HepG2 (cell line): ENCODE results near the gene JUND. TPM values are rescaled to one million over a fixed set of nuclear protein-coding genes. Genes with fewer than 3 reads are reported as not detected.
A peak's percentile ranks its signal among the peaks of the same experiment; 100 is the strongest.

Source experiments
- ATAC-seq: fragments of 200-7000 bp; cut with Tn5 transposase; 3 replicates; pipeline ENCODE4 v1.9.1; 2020; ENCODE audit warnings: mild to moderate bottlenecking, moderate library complexity
- BruUV-seq: library from RNA; stranded (reverse); fragments of 400-500 nt; replicated peaks from 2 replicates; lab custom pipeline; 2021; lab: Mats Ljungman, UMichigan
- CTCF ChIA-PET: fragments of 300-600 bp; formaldehyde crosslinking; extraction: SDS; loops from one replicate; lab custom pipeline; 2021; ENCODE audit warnings: low total read pairs, inconsistent platforms, low intra/inter-chr PET ratio; lab: Yijun Ruan, JAX
- POLR2A ChIA-PET: fragments of 350-600 bp; sonication (Branson Sonifier 250); formaldehyde crosslinking; loops from one replicate; lab custom pipeline; 2020; ENCODE audit warnings: antibody characterized with exemption, inconsistent platforms; lab: Yijun Ruan, JAX
- DNase-seq: peaks from one replicate; pipeline ENCODE4 v3.0.0-alpha.2; 2015; ENCODE audit warnings: low spot score
- FAIRE-seq: peaks from 3 replicates; lab custom pipeline; 2011; peaks lifted over from hg19 to GRCh38; lab: Jason Lieb, UNC
- H2AFZ ChIP-seq: one replicate; pipeline ENCODE4 v1.6.1; 2011; ENCODE audit warnings: low read length, inconsistent platforms
- H3K27ac ChIP-seq: fragments of 300-600 bp; 3 replicates; pipeline ENCODE4 v1.8.0; 2011; ENCODE audit warnings: mixed run types, mild to moderate bottlenecking, mixed read lengths, low read length, inconsistent platforms; ENCODE audit not compliant: insufficient read depth; ENCODE audit errors: extremely low read length
- H3K27me3 ChIP-seq, 2 experiments: fragments of 200-600 bp in 1 of 2; 2 replicates in 1 of 2; 3 replicates in 1 of 2; pipeline versions ENCODE4 v1.6.0 to v1.8.0; 2011; ENCODE audit warnings: low read length in 2 of 2, mild to moderate bottlenecking in 2 of 2, moderate library complexity in 2 of 2, inconsistent platforms in 1 of 2; ENCODE audit not compliant: insufficient read depth in 2 of 2, control insufficient read depth in 1 of 2
- H3K36me3 ChIP-seq, 2 experiments: fragments of 200-600 bp in 1 of 2; replicated peaks in 1 of 2; 2 replicates in 1 of 2; 3 replicates in 1 of 2; pipeline versions ENCODE4 v1.5.1 to v1.8.0; 2011; ENCODE audit warnings: low read length in 2 of 2, inconsistent platforms in 1 of 2; ENCODE audit not compliant: insufficient read depth in 2 of 2, control insufficient read depth in 1 of 2
- H3K4me1 ChIP-seq: 2 replicates; pipeline ENCODE4 v1.5.1; 2012; ENCODE audit warnings: low read length, inconsistent platforms; ENCODE audit not compliant: insufficient read depth
- H3K4me2 ChIP-seq: 2 replicates; pipeline ENCODE4 v1.6.0; 2011; ENCODE audit warnings: low read depth, low read length, inconsistent platforms
- H3K4me3 ChIP-seq, 3 experiments: fragments of 200-600 bp in 1 of 3; sonication (generic), shearing (Covaris generic) in 1 of 3; replicated peaks in 1 of 3; 2 replicates each; pipeline ENCODE4 v1.5.1; 2011 to 2016; ENCODE audit warnings: low read length in 3 of 3, inconsistent platforms in 2 of 3, low read depth in 2 of 3, mild to moderate bottlenecking in 2 of 3, control low read depth in 1 of 3, mixed read lengths in 1 of 3; ENCODE audit not compliant: insufficient read depth in 1 of 3
- H3K79me2 ChIP-seq: one replicate; pipeline ENCODE4 v1.6.1; 2011; ENCODE audit warnings: low read length, inconsistent platforms; ENCODE audit not compliant: insufficient read depth
- H3K9ac ChIP-seq: 2 replicates; pipeline ENCODE4 v1.6.0; 2011; ENCODE audit warnings: mild to moderate bottlenecking, low read depth, low read length, inconsistent platforms; ENCODE audit not compliant: insufficient read depth
- H3K9me3 ChIP-seq: 2 replicates; pipeline ENCODE4 v1.5.1; 2012; ENCODE audit warnings: mild to moderate bottlenecking, low read length
- H4K20me1 ChIP-seq: 2 replicates; pipeline ENCODE4 v1.6.0; 2011; ENCODE audit warnings: inconsistent platforms, mild to moderate bottlenecking, low read length, moderate library complexity; ENCODE audit not compliant: insufficient read depth
- AGO2 ChIP-seq: fragments of 200-400 bp; formaldehyde crosslinking; optimal IDR thresholded peaks from 2 replicates; pipeline ENCODE3; 2017; ENCODE audit warnings: mild to moderate bottlenecking, low read depth, low read length, moderate library complexity
- HNF4A ChIP-seq: sonication (generic); formaldehyde crosslinking; IDR thresholded peaks from 2 replicates; pipeline ENCODE4 v1.4.0; 2020; ENCODE audit warnings: missing genetic modification reagents
- KDM5B ChIP-seq: sonication (generic); formaldehyde crosslinking; IDR thresholded peaks from 2 replicates; pipeline ENCODE4 v1.4.0; 2020; ENCODE audit warnings: missing genetic modification reagents, mild to moderate bottlenecking, borderline replicate concordance
- PATZ1 ChIP-seq: sonication (generic); formaldehyde crosslinking; IDR thresholded peaks from 2 replicates; pipeline ENCODE4 v1.4.0; 2020; ENCODE audit warnings: missing genetic modification reagents
- PREB ChIP-seq: sonication (generic); formaldehyde crosslinking; IDR thresholded peaks from 2 replicates; pipeline ENCODE4 v1.4.0; 2020; ENCODE audit warnings: missing genetic modification reagents
- REL ChIP-seq: sonication (generic); formaldehyde crosslinking; conservative IDR thresholded peaks from 2 replicates; pipeline ENCODE4 v1.8.0; 2022; ENCODE audit warnings: mild to moderate bottlenecking, missing genetic modification reagents, moderate library complexity
- RFXAP ChIP-seq: sonication (generic); formaldehyde crosslinking; IDR thresholded peaks from 2 replicates; pipeline ENCODE4 v1.4.0; 2020; ENCODE audit warnings: missing genetic modification reagents, borderline replicate concordance
- STAT5B ChIP-seq: sonication (generic); formaldehyde crosslinking; IDR thresholded peaks from 2 replicates; pipeline ENCODE4 v1.4.0; 2020; ENCODE audit warnings: missing genetic modification reagents
- TP53 ChIP-seq: sonication (generic); formaldehyde crosslinking; conservative IDR thresholded peaks from 2 replicates; pipeline ENCODE4 v1.4.0; 2020; ENCODE audit warnings: missing genetic modification reagents
- YEATS4 ChIP-seq: sonication (generic); formaldehyde crosslinking; IDR thresholded peaks from 2 replicates; pipeline ENCODE4 v1.4.0; 2020; ENCODE audit warnings: missing genetic modification reagents, borderline replicate concordance
- ZNF337 ChIP-seq: sonication (generic); formaldehyde crosslinking; IDR thresholded peaks from 2 replicates; pipeline ENCODE4 v1.5.1; 2020; ENCODE audit warnings: missing genetic modification reagents, low read depth, mild to moderate bottlenecking, borderline replicate concordance
- ZNF34 ChIP-seq: sonication (generic); formaldehyde crosslinking; IDR thresholded peaks from 2 replicates; pipeline ENCODE4 v1.4.0; 2020; ENCODE audit warnings: mild to moderate bottlenecking, missing genetic modification reagents, borderline replicate concordance
- ZNF432 ChIP-seq: sonication (generic); formaldehyde crosslinking; IDR thresholded peaks from 2 replicates; pipeline ENCODE4 v1.5.0; 2020; ENCODE audit warnings: missing genetic modification reagents, mild to moderate bottlenecking, borderline replicate concordance
- ZNF460 ChIP-seq: sonication (generic); formaldehyde crosslinking; IDR thresholded peaks from 2 replicates; pipeline ENCODE4 v1.5.1; 2020; ENCODE audit warnings: missing genetic modification reagents, mild to moderate bottlenecking, borderline replicate concordance
- ZNF768 ChIP-seq: sonication (generic); formaldehyde crosslinking; IDR thresholded peaks from 2 replicates; pipeline ENCODE4 v1.4.0; 2020; ENCODE audit warnings: missing genetic modification reagents
- ZSCAN22 ChIP-seq: sonication (generic); formaldehyde crosslinking; IDR thresholded peaks from 2 replicates; pipeline ENCODE4 v1.4.0; 2020; ENCODE audit warnings: mild to moderate bottlenecking, missing genetic modification reagents
- WGBS: methylation state at CpG from one replicate; pipeline ENCODE4 v1.1.6; 2017; ENCODE audit warnings: low lambda C conversion rate; 5-methylcytosine and 5-hydroxymethylcytosine counted together
- in situ Hi-C: cut with HindIII; loops from 2 replicates; pipeline ENCODE4 v1.10.0; 2017; ENCODE audit warnings: low pct_unique_long_range_greater_than_20kb; ENCODE audit not compliant: extremely low pct_ligation_motif_present
- intact Hi-C: fragments of 100-400 bp; cut with micrococcal nuclease; formaldehyde crosslinking; loops from one replicate; pipeline ENCODE4 v1.10.0; 2022; ENCODE audit not compliant: unreplicated experiment
- polyA plus RNA-seq, 8 experiments: library from polyadenylated mRNA; depleted of rRNA in 3 of 8; stranded (reverse) in 7 of 8; unstranded in 1 of 8; fragments of >200 nt; fragmentation: Illumina TruSeq in 4 of 8; extraction: Trizol in 4 of 8; gene quantifications; 2 replicates each; pipeline versions ENCODE4 v1.2.1 to v1.2.3, GENCODE V29; 2011 to 2016; ENCODE audit warnings: low read depth in 4 of 8, missing spikeins in 1 of 8, mixed read lengths in 1 of 8; ENCODE audit not compliant: insufficient read depth in 1 of 8
- total RNA-seq, 5 experiments: library from RNA; depleted of rRNA; stranded (reverse); fragments of >200 nt; fragmentation: Illumina TruSeq; extraction: Trizol; gene quantifications; 2 replicates each; pipeline ENCODE4 v1.2.3, GENCODE V29; 2016; ENCODE audit warnings: low read depth in 1 of 5

The JUND gene
- total and polyA plus RNA-seq, 2 of the 13 experiments (the other 11 are each of a cell fraction or from before 2014, with no cell fraction given) = 41.2 to 59.8 TPM

GRCh38 chr19:18310118-18310909, 28.9 kb upstream of the JUND start:
- no peaks in the 10 kb centered on the region for H3K79me2 ChIP-seq
- no peak for DNase-seq
- no peaks in the 10 kb centered on the region for H3K27me3 ChIP-seq
- no peak for FAIRE-seq
- 92% methylated on average over 21 of the region's 23 CpGs for WGBS
- no peaks in the 10 kb centered on the region for H4K20me1 ChIP-seq
- ChIA-PET POLR2A (no interaction called here), CTCF (no interaction called here)
- H3K9ac ChIP-seq = no peak overlapping the region
- intact Hi-C loops (no loop called here), in situ Hi-C loops (no loop called here)
- H3K4me1 ChIP-seq = peaks cover 76% of the 10 kb centered on the region
- H3K4me3 ChIP-seq = no peak overlapping the region
- H3K9me3 ChIP-seq = no peaks in the 10 kb centered on the region
- ATAC-seq = no peak
- H2AFZ ChIP-seq = no peak overlapping the region
- no peak overlapping the region for H3K4me2 ChIP-seq
- peak overlapping the region; percentile 30 for H3K27ac ChIP-seq
- no TSS peak for BruUV-seq
- peaks cover 6 to 29% of the 10 kb centered on the region in 2 experiments; a peak in 4 of 5 replicates for H3K36me3 ChIP-seq
- TF ChIP-seq REL (CRISPR knock-in tag) (no peak), TP53 (CRISPR knock-in tag) (no peak), YEATS4 (CRISPR knock-in tag) (no peak), AGO2 (peak; percentile 36), KDM5B (CRISPR knock-in tag) (no peak), PATZ1 (CRISPR knock-in tag) (peak; percentile 24; the same call in 1 of the 2 replicates), ZNF337 (CRISPR knock-in tag) (no peak), PREB (CRISPR knock-in tag) (no peak), ZNF768 (CRISPR knock-in tag) (no peak), RFXAP (CRISPR knock-in tag) (no peak), ZNF34 (CRISPR knock-in tag) (no peak), STAT5B (CRISPR knock-in tag) (no peak), ZNF432 (CRISPR knock-in tag) (no peak), ZNF460 (CRISPR knock-in tag) (no peak), ZSCAN22 (CRISPR knock-in tag) (no peak), HNF4A (CRISPR knock-in tag) (0 out of 2 replicates have a peak, but pooled peaks have one; percentile 13)
